Activated T-helper 17 cell treated with anti-CD3 and anti-CD28 coated beads, Interleukin-2, amount 50 U/mL, for 72 hours (primary cell): Measurements from ENCODE around the gene PRDM15. TPM values are rescaled to one million over a fixed set of nuclear protein-coding genes. Genes with fewer than 3 reads are reported as not detected.

Experiments
- ATAC-seq: fragments of 150-1000 bp; cut with Tn5 transposase; replicated peaks from 2 replicates; pipeline ENCODE4 v1.10.0; 2021; ENCODE audit warnings: mild to moderate bottlenecking, moderate library complexity
- H3K27ac Mint-ChIP-seq: one replicate; pipeline ENCODE4 v1.8.0; 2022; ENCODE audit warnings: mixed read lengths
- H3K27me3 Mint-ChIP-seq: one replicate; pipeline ENCODE4 v1.8.0; 2022; ENCODE audit warnings: mixed read lengths
- H3K36me3 Mint-ChIP-seq: one replicate; pipeline ENCODE4 v1.8.0; 2022; ENCODE audit warnings: low read depth, mild to moderate bottlenecking, mixed read lengths
- H3K4me1 Mint-ChIP-seq: one replicate; pipeline ENCODE4 v1.8.0; 2022; ENCODE audit warnings: mixed read lengths
- H3K4me3 Mint-ChIP-seq: one replicate; pipeline ENCODE4 v1.8.0; 2022; ENCODE audit warnings: mild to moderate bottlenecking, mixed read lengths
- H3K9me3 Mint-ChIP-seq: one replicate; pipeline ENCODE4 v1.8.0; 2022; ENCODE audit warnings: mixed read lengths
- total RNA-seq, 2 donors: library from RNA; stranded (reverse); gene quantifications; one replicate each; pipeline ENCODE4 v1.2.3, GENCODE V29; 2022

PRDM15 gene
- total RNA-seq, 2 donors from 2014 or later = 17.1 to 17.6 TPM

GRCh38 chr21:41852151-41852928 is 26.8 kb downstream of the PRDM15 start:
- no peaks in the 10 kb centered on the region for H3K4me1 Mint-ChIP-seq
- no peak overlapping the region for H3K27ac Mint-ChIP-seq
- H3K9me3 Mint-ChIP-seq = no peaks in the 10 kb centered on the region
- ATAC-seq = no peak
- H3K27me3 Mint-ChIP-seq = no peaks in the 10 kb centered on the region
- H3K4me3 Mint-ChIP-seq = no peak overlapping the region
- peaks cover 88% of the 10 kb centered on the region for H3K36me3 Mint-ChIP-seq

DNA sequence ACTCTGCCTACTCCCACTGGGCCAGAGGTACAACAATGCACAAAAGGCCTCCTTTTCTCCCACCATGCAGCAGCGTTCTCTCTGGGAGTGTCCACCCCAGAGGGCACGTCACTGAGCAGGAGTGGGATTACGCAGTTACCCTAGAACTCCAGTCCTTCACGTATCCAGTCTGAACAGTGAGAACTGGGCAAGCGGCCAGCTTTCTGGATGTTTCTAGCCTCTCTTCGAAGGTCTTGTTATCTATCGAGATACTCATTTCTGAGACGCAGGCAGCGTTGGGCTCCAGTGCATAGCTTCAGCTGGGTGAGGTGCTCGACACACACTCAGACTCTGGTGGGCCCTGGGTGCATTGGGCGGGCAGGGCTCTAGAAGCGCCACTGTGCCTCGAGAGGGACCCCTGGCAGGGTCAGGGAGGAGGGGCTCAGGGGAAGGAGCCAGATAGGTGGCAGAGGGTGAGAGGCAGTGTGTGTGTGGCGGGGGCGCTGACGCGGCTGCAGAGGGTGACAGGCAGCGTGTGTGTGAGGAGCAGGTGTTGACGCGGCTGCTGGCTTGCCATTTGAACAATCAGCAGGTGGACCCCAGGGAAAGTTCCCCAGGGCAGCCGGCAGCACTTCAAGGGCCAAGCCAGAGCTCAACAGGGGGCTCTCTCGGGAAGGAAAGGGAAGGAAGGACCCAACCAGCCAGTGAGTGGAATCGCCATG is 27.9 kb downstream of the PRDM15 start:
- no peaks in the 10 kb centered on the region for H3K4me1 Mint-ChIP-seq
- H3K27me3 Mint-ChIP-seq = no peaks in the 10 kb centered on the region
- no peak for ATAC-seq
- H3K4me3 Mint-ChIP-seq = no peak overlapping the region
- H3K27ac Mint-ChIP-seq = no peak overlapping the region
- peaks cover 88% of the 10 kb centered on the region for H3K36me3 Mint-ChIP-seq
- no peaks in the 10 kb centered on the region for H3K9me3 Mint-ChIP-seq

GRCh38 chr21:41850085-41850484 is 29.1 kb downstream of the PRDM15 start:
- H3K36me3 Mint-ChIP-seq = peaks cover 90% of the 10 kb centered on the region
- H3K4me1 Mint-ChIP-seq = no peaks in the 10 kb centered on the region
- no peaks in the 10 kb centered on the region for H3K27me3 Mint-ChIP-seq
- no peak for ATAC-seq
- no peak overlapping the region for H3K27ac Mint-ChIP-seq
- no peak overlapping the region for H3K4me3 Mint-ChIP-seq
- H3K9me3 Mint-ChIP-seq = no peaks in the 10 kb centered on the region

DNA sequence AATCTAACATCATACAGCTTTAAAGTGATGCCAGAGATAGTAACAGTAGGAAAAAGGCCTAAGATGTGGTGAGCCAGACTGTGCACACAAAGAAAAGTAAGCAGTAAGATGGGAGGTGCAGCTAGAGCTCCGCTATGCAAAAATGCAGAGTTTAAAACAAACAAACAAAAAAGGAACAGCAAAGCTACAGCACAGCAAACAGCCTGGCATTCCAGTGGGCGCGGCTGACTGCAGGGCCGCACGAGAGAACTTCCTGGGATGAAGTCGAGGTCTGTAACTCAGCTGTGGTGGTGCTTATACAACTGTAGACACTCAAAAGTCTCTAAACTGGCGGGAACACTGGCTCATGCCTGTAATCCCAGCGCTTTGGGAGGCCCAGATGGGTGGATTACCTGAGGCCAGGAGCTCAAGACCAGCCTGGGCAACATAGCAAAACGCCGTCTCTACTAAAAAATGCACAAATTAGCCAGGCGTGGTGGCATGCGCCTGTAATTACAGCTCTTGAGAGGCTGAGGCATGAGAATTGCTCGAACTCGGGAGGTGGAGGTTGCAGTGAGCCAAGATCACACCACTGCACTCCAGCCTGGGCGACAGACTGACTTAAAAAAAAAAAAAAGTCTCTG is 30.1 kb downstream of the PRDM15 start:
- ATAC-seq = no peak
- H3K4me3 Mint-ChIP-seq = no peak overlapping the region
- no peaks in the 10 kb centered on the region for H3K4me1 Mint-ChIP-seq
- H3K36me3 Mint-ChIP-seq = peaks cover 82% of the 10 kb centered on the region
- H3K27me3 Mint-ChIP-seq = no peaks in the 10 kb centered on the region
- H3K27ac Mint-ChIP-seq = no peak overlapping the region
- no peaks in the 10 kb centered on the region for H3K9me3 Mint-ChIP-seq

GRCh38 chr21:41848533-41848932 is 30.6 kb downstream of the PRDM15 start:
- H3K27ac Mint-ChIP-seq = no peak overlapping the region
- no peak for ATAC-seq
- no peak overlapping the region for H3K4me3 Mint-ChIP-seq
- H3K27me3 Mint-ChIP-seq = no peaks in the 10 kb centered on the region
- no peaks in the 10 kb centered on the region for H3K4me1 Mint-ChIP-seq
- H3K36me3 Mint-ChIP-seq = peaks cover 82% of the 10 kb centered on the region
- no peaks in the 10 kb centered on the region for H3K9me3 Mint-ChIP-seq

DNA sequence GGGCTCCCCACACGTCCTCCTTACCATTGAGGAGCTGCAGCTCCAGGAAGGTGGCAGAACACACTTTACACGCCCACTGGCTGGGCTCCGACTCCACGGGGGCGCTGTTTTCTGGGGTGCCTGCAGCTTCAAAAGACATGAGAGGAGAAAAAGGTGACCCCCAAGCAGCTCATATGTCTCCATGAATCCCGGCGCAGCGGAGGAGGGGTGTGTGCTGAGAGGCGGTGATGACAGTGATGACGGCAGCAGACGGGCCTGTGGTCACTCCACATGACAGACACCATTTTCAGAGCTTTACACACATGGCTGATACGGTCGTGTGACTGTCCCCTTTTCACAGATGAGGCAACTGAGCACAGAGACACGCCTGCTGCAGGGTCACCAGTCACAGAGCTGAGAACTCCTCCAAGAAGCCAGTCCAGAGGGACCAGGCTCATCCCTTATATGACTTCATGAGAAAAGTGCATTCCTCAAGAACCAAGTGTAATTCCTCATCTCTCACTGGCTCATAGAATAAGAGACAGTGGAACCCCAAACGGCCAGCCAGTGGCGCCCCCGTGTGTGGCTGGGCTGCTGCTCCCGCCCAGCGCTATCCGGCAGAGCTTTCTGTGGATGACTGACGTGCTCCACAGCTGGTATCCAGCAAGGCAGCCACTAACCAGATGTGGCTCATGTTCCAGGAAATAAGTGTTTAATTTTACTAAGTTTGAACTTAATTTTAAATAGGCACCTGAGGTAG is 31.9 kb downstream of the PRDM15 start:
- Mint-ChIP-seq H3K4me3 (no peak overlapping the region), H3K27ac (no peak overlapping the region), H3K9me3 (no peaks in the 10 kb centered on the region), H3K4me1 (no peaks in the 10 kb centered on the region), H3K36me3 (peaks cover 79% of the 10 kb centered on the region), H3K27me3 (no peaks in the 10 kb centered on the region)
- no peak for ATAC-seq

GRCh38 chr21:41846536-41846935 is 32.6 kb downstream of the PRDM15 start:
- Mint-ChIP-seq H3K4me3 (no peak overlapping the region), H3K27ac (no peak overlapping the region), H3K9me3 (no peaks in the 10 kb centered on the region), H3K27me3 (no peaks in the 10 kb centered on the region), H3K4me1 (no peaks in the 10 kb centered on the region), H3K36me3 (peaks cover 82% of the 10 kb centered on the region)
- ATAC-seq = no peak

GRCh38 chr21:41846033-41846317 is 33.2 kb downstream of the PRDM15 start:
- no peak for ATAC-seq
- Mint-ChIP-seq H3K4me3 (no peak overlapping the region), H3K4me1 (no peaks in the 10 kb centered on the region), H3K27ac (no peak overlapping the region), H3K9me3 (peaks cover 3% of the 10 kb centered on the region), H3K27me3 (no peaks in the 10 kb centered on the region), H3K36me3 (peaks cover 82% of the 10 kb centered on the region)

DNA sequence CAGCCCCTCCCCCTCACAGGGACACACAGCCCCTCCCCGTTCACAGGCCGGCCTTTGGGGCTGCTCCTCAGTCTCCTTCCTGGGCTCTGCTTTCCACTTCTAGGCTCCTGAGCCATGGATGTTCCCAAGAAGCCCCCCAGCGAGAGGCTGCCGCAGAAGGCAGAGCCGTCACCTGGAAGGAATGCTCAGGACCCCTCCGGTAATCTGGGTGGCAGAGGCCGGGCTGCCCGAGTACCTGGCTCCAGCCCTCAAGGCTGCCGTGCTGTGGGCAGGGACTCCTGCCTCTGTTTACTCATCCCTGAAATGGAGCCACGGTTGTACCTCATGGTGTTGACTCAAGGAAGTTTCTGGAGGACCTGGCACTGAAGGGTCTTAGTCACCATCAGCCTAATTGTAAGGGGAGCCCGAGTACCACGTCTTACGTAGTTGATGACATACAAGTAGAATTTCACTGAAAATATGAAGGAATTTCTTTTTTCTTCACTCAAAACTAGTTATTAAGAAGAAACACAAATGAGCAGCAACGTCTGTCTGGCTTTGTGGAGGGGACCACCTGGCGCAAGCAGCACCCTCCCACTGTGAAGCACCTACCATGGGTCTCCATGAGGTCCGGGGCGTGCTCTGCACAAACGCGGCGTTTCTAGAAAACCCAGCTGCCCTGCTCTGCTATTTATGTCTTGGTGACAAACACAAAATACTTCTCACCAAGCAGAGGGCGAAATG is 33.7 kb downstream of the PRDM15 start:
- no peaks in the 10 kb centered on the region for H3K4me1 Mint-ChIP-seq
- no peaks in the 10 kb centered on the region for H3K27me3 Mint-ChIP-seq
- ATAC-seq = no peak
- no peak overlapping the region for H3K4me3 Mint-ChIP-seq
- peaks cover 4% of the 10 kb centered on the region for H3K9me3 Mint-ChIP-seq
- H3K36me3 Mint-ChIP-seq = peaks cover 82% of the 10 kb centered on the region
- H3K27ac Mint-ChIP-seq = no peak overlapping the region

DNA sequence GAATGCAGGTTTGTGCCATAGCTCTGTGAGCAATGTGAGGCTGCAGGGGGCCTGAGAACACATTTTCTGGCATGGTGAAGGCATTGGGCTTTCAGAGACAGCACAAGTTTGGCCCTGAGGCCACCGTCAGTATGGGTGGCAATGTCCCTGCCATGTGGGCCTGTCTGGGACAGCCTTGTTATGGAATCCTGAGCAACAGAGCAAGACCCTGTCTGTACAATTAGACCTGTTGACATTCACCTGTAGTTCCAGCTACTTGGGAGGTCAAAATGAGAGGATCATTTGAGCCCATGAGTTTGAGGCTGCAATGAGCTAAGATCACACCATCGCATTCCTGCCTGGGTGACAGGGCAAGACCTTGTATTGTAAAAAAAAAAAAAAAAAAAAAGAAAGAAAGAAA is 35.6 kb downstream of the PRDM15 start:
- Mint-ChIP-seq H3K27me3 (no peaks in the 10 kb centered on the region), H3K4me3 (no peak overlapping the region), H3K9me3 (peaks cover 4% of the 10 kb centered on the region), H3K36me3 (peaks cover 83% of the 10 kb centered on the region), H3K27ac (no peak overlapping the region), H3K4me1 (no peaks in the 10 kb centered on the region)
- ATAC-seq = no peak

DNA sequence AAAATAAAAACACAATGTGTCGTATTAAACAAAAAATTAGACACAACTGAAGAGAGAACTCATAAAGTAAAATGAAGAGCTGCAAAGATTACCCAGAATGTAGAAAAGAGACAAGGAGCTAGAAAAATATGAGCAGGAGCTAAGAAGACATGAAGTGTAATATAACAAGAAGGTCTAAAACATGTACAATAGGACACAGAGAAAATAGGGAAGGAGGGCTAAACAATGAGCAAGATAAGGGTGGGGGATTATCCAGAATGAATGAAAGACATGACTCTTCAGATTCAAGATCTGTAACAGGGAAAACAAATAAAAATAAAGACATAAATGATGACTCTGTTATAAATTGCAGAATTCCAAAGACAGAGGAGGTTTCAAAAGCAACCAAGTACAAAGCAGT is 38.3 kb downstream of the PRDM15 start:
- Mint-ChIP-seq H3K27me3 (no peaks in the 10 kb centered on the region), H3K36me3 (peaks cover 83% of the 10 kb centered on the region), H3K9me3 (peaks cover 4% of the 10 kb centered on the region)

DNA sequence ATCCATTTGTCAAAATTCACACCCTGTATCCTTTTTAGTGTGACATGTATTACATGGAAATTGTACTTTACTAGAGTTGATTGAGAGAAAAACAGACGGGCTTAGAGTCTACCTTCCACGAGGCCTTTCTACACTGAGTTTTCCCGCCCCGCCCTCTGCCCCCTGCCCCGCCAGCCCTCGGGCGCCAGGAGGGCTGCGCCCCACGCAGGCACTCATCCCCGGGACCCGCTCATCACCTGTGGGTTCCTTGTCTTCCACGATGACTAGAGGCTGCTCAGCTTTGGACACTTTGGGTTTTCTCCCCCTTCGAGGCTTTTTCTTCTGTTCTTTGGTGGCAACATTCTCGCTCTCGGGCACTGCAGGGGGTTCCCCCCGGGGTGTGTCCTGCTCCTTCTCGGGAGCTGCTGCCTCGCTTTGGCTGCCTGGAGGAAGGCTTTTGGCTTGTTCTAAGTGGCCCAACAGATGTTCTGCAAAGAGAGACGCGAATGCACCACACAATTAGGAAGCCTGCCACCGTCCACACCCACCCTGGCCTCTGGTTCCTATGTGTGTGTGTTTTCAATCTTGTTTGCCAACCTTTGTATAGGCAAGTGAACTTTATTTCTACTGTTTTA is 39.6 kb downstream of the PRDM15 start:
- H3K27me3 Mint-ChIP-seq = no peaks in the 10 kb centered on the region
- no peak overlapping the region for H3K27ac Mint-ChIP-seq
- no peaks in the 10 kb centered on the region for H3K4me1 Mint-ChIP-seq
- H3K9me3 Mint-ChIP-seq = peaks cover 4% of the 10 kb centered on the region
- H3K4me3 Mint-ChIP-seq = no peak overlapping the region
- no peak for ATAC-seq
- peaks cover 92% of the 10 kb centered on the region for H3K36me3 Mint-ChIP-seq

More for the DNA sequence above, 38.3 kb downstream of the PRDM15 start:
- Mint-ChIP-seq H3K27ac (no peak overlapping the region), H3K4me3 (no peak overlapping the region), H3K4me1 (no peaks in the 10 kb centered on the region)
- no peak for ATAC-seq

DNA sequence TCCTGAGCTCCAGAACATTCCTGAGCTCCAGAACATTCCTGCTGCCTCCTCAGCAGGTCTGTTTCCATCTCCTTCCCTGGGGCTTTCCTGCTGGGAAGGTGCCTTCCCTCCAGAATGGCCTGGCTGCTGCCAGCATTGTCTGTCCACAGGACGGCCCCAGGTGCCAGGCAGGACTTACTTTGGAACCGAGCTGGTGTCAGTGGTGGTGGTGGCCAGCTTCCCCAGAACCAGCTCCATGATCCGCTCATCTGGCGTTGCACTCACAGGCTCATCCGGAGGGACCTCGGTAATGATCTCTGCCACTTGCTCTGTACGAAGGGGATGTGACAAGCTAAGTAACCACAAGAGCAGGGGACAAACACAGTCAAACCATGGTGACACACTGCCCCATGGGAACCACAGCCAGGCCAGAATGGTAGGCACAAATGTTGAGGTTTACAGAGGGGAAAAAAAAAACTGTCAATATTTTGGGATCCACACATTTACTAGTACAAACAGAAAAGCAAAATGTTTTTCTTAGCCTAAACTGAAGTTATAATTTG is 41.3 kb downstream of the PRDM15 start:
- Mint-ChIP-seq H3K9me3 (peaks cover 4% of the 10 kb centered on the region), H3K27ac (no peak overlapping the region), H3K27me3 (no peaks in the 10 kb centered on the region), H3K4me1 (no peaks in the 10 kb centered on the region), H3K36me3 (peaks cover 78% of the 10 kb centered on the region), H3K4me3 (no peak overlapping the region)
- ATAC-seq = no peak
